K562 (cell line): ENCODE measurements around the gene MYL11. TPM values are rescaled to one million over a fixed set of nuclear protein-coding genes. Genes with fewer than 3 reads are reported as not detected.

ENCODE experiments used
- ATAC-seq: fragments of 200-7000 bp; cut with Tn5 transposase; 3 replicates; pipeline ENCODE4 v1.9.1; 2020; ENCODE audit warnings: moderate library complexity
- BruUV-seq: library from RNA; stranded (reverse); fragments of 400-500 nt; replicated peaks from 2 replicates; lab custom pipeline; 2021; lab: Mats Ljungman, UMichigan
- CTCF ChIA-PET: fragments of 300-600 bp; formaldehyde crosslinking; extraction: SDS; loops from one replicate; lab custom pipeline; 2021; ENCODE audit warnings: low intra/inter-chr PET ratio; lab: Yijun Ruan, JAX
- POLR2A ChIA-PET: fragments of 300-600, 350-650 bp; sonication (Branson Sonifier 250); formaldehyde crosslinking; extraction: SDS; loops from one replicate; lab custom pipeline; 2021; ENCODE audit warnings: antibody characterized with exemption, inconsistent platforms; lab: Yijun Ruan, JAX
- DNase-seq, 4 experiments: peaks; one replicate each; pipeline versions ENCODE4 v3.0.0 to v3.0.0-alpha.2; 2011 to 2018; ENCODE audit warnings: low spot score in 3 of 4, mixed read lengths in 3 of 4; ENCODE audit errors: extremely low read depth in 1 of 4
- FAIRE-seq: peaks from 2 replicates; lab custom pipeline; 2011; peaks lifted over from hg19 to GRCh38; lab: Jason Lieb, UNC
- H2AFZ ChIP-seq: 2 replicates; pipeline ENCODE4 v1.6.0; 2011; ENCODE audit warnings: low read depth, low read length, control low read depth, inconsistent platforms
- H3K27ac ChIP-seq: fragments of 200-600 bp; 3 replicates; pipeline ENCODE4 v1.8.0; 2011; ENCODE audit warnings: low read depth, mild to moderate bottlenecking, control low read depth, inconsistent platforms, low read length, moderate library complexity, mixed read lengths; ENCODE audit errors: extremely low read depth
- H3K27me3 ChIP-seq, 2 experiments: fragments of 300-600 bp in 1 of 2; 2 replicates in 1 of 2; 3 replicates in 1 of 2; pipeline versions ENCODE4 v1.6.0 to v1.8.0; 2011; ENCODE audit warnings: inconsistent platforms in 2 of 2, low read length in 2 of 2, mild to moderate bottlenecking in 1 of 2, mixed read lengths in 1 of 2, moderate library complexity in 1 of 2; ENCODE audit not compliant: control insufficient read depth in 2 of 2, insufficient read depth in 2 of 2
- H3K36me3 ChIP-seq: fragments of 300-600 bp; 3 replicates; pipeline ENCODE4 v1.8.0; 2011; ENCODE audit warnings: mild to moderate bottlenecking, low read length, inconsistent platforms; ENCODE audit not compliant: control insufficient read depth, insufficient read depth
- H3K4me1 ChIP-seq, 2 experiments: fragments of 200-600 bp in 1 of 2; replicated peaks in 1 of 2; 2 replicates in 1 of 2; 3 replicates in 1 of 2; pipeline versions ENCODE4 v1.5.1 to v1.8.0; 2011; ENCODE audit warnings: inconsistent platforms in 2 of 2, low read length in 2 of 2, mild to moderate bottlenecking in 1 of 2, mixed read lengths in 1 of 2, moderate library complexity in 1 of 2; ENCODE audit not compliant: control insufficient read depth in 2 of 2, insufficient read depth in 2 of 2
- H3K4me2 ChIP-seq: 2 replicates; pipeline ENCODE4 v1.6.1; 2011; ENCODE audit warnings: low read length, control low read depth, inconsistent platforms, mixed read lengths; ENCODE audit not compliant: insufficient read depth
- H3K4me3 ChIP-seq: fragments of 200-600 bp; sonication (generic), shearing (Covaris generic); 2 replicates; pipeline ENCODE4 v1.5.1; 2016; ENCODE audit warnings: control low read depth, inconsistent platforms
- H3K79me2 ChIP-seq: fragments of 200-600 bp; 3 replicates; pipeline ENCODE4 v1.8.0; 2011; ENCODE audit warnings: low read length, inconsistent platforms; ENCODE audit not compliant: control insufficient read depth, insufficient read depth
- H3K9ac ChIP-seq, 2 experiments: 2 replicates each; pipeline versions ENCODE4 v1.6.0 to v1.6.1; 2011; ENCODE audit warnings: low read depth in 2 of 2, low read length in 2 of 2, control low read depth in 1 of 2, inconsistent platforms in 1 of 2, mild to moderate bottlenecking in 1 of 2, mixed read lengths in 1 of 2; ENCODE audit not compliant: insufficient read depth in 1 of 2
- H3K9me1 ChIP-seq: one replicate; pipeline ENCODE4 v1.6.0; 2011; ENCODE audit warnings: inconsistent platforms, mild to moderate bottlenecking, low read length, moderate library complexity; ENCODE audit not compliant: control insufficient read depth, insufficient read depth
- H3K9me3 ChIP-seq: replicated peaks from 2 replicates; pipeline ENCODE4 v1.5.1; 2011; ENCODE audit warnings: low read depth, low read length, inconsistent platforms; ENCODE audit not compliant: control insufficient read depth, insufficient read depth
- H4K20me1 ChIP-seq: replicated peaks from 2 replicates; pipeline ENCODE4 v1.6.1; 2011; ENCODE audit warnings: low read length, inconsistent platforms, mixed read lengths; ENCODE audit not compliant: control insufficient read depth, insufficient read depth
- CHD1 ChIP-seq: fragments of 200-600 bp; sonication (generic); IDR thresholded peaks from one replicate; pipeline ENCODE4 v1.6.1; 2012; ENCODE audit warnings: mild to moderate bottlenecking, moderate library complexity, low read length, inconsistent platforms
- GABPB1 ChIP-seq: sonication (generic); formaldehyde crosslinking; IDR thresholded peaks from 2 replicates; pipeline ENCODE4 v1.8.0; 2022; ENCODE audit warnings: mild to moderate bottlenecking, missing genetic modification reagents
- HDGF ChIP-seq: fragments of 450-650 bp; IDR thresholded peaks from 2 replicates; pipeline ENCODE4 v1.6.1; 2016
- HNRNPL ChIP-seq: fragments of 200-400 bp; formaldehyde crosslinking; IDR thresholded peaks from 2 replicates; pipeline ENCODE4 v1.6.1; 2017; ENCODE audit warnings: low read depth, mild to moderate bottlenecking, low read length
- KDM5B ChIP-seq: fragments of 200-600 bp; sonication (generic); IDR thresholded peaks from 2 replicates; pipeline ENCODE4 v1.6.1; 2012; ENCODE audit warnings: low read depth, mild to moderate bottlenecking, moderate library complexity, low read length, control low read depth, inconsistent platforms; ENCODE audit not compliant: insufficient replicate concordance
- LEF1 ChIP-seq: fragments of 450-650 bp; IDR thresholded peaks from 2 replicates; pipeline ENCODE4 v1.6.1; 2016; ENCODE audit warnings: mild to moderate bottlenecking
- MIER1 ChIP-seq: fragments of 450-650 bp; IDR thresholded peaks from 2 replicates; pipeline ENCODE4 v1.6.1; 2016; ENCODE audit warnings: antibody characterized with exemption, mild to moderate bottlenecking, low read depth
- MNT ChIP-seq, 2 experiments: fragments of 450-650 bp; conservative IDR thresholded peaks; 2 replicates each; pipeline ENCODE4 v1.6.1; 2017; ENCODE audit warnings: mild to moderate bottlenecking in 2 of 2, moderate library complexity in 2 of 2
- NRF1 ChIP-seq, 2 experiments: fragments of 450-650 bp; IDR thresholded peaks in 1 of 2; conservative IDR thresholded peaks in 1 of 2; 2 replicates each; pipeline ENCODE4 v1.6.1; 2014; ENCODE audit warnings: mild to moderate bottlenecking in 2 of 2
- PHF21A ChIP-seq: fragments of 450-650 bp; IDR thresholded peaks from 2 replicates; pipeline ENCODE4 v1.6.1; 2017; ENCODE audit warnings: low read depth, borderline replicate concordance
- ZBTB5 ChIP-seq: fragments of 450-650 bp; IDR thresholded peaks from 2 replicates; pipeline ENCODE4 v1.6.1; 2017; ENCODE audit warnings: antibody characterized with exemption
- ZNF217 ChIP-seq: sonication (generic); formaldehyde crosslinking; IDR thresholded peaks from 2 replicates; pipeline ENCODE4 v1.8.0; 2022; ENCODE audit warnings: mild to moderate bottlenecking, missing genetic modification reagents
- ZNF592 ChIP-seq: fragments of 450-650 bp; IDR thresholded peaks from 2 replicates; pipeline ENCODE4 v1.6.1; 2017; ENCODE audit warnings: antibody characterized with exemption, mild to moderate bottlenecking
- WGBS: fragments of 100-300 bp; shearing (Covaris generic); methylation state at CpG from one replicate; pipeline ENCODE4 v1.1.6; 2016; ENCODE audit warnings: low coverage, mixed read lengths; ENCODE audit not compliant: insufficient coverage; ENCODE audit errors: missing lambda C conversion rate; 5-methylcytosine and 5-hydroxymethylcytosine counted together
- in situ Hi-C: fragments of 300-500 bp; cut with MboI; formaldehyde crosslinking; loops from 4 replicates; pipeline ENCODE4 v1.15.0; 2018; ENCODE audit warnings: inconsistent platforms, mixed read lengths
- intact Hi-C: fragments of 100-400 bp; cut with micrococcal nuclease; formaldehyde crosslinking; loops from 2 replicates; pipeline ENCODE4 v1.14.2; 2022
- polyA plus RNA-seq, 8 experiments: library from polyadenylated mRNA; depleted of rRNA in 4 of 8; stranded (reverse) in 5 of 8; unstranded in 3 of 8; fragments of >200 nt; fragmentation: Nextera tagmentation in 2 of 8; fragmentation: Illumina TruSeq in 1 of 8; extraction: Ambion mirVana in 2 of 8; extraction: Trizol in 1 of 8; gene quantifications; 2 replicates each; pipeline versions ENCODE4 v1.2.1 to v1.2.3, GENCODE V29; 2011 to 2014; ENCODE audit warnings: inconsistent platforms in 1 of 8, missing spikeins in 1 of 8
- total RNA-seq, 7 experiments: library from RNA; depleted of rRNA in 6 of 7; stranded (reverse); fragments of >200 nt in 6 of 7; fragmentation: Illumina TruSeq in 2 of 7; extraction: Trizol in 2 of 7; gene quantifications; 2 replicates each; pipeline versions ENCODE4 v1.2.1 to v1.2.3, GENCODE V29; 2011 to 2021; ENCODE audit warnings: low replicate concordance in 1 of 7

MYL11 gene
- total and polyA plus RNA-seq, 9 of the 15 experiments (the other 6 are each of a cell fraction or from before 2014, with no cell fraction given), result 0.31 to 1.5 (median 0.73) TPM; not detected in 4

GRCh38 chr16:30369091-30369937 lies 5.3 kb upstream of the MYL11 start:
- ChIA-PET CTCF (interaction anchor here (0.6 kb wide), 1 partner anchor 186 kb away, joined by 4 read pairs; the partner anchor contains the start of gene CORO1A), POLR2A (interaction anchor here (0.6 to 6.3 kb wide), 6 partner anchors 11 to 129 kb away, joined by 3 to 77 read pairs (median 4); partner anchors contain the start of gene CD2BP2)
- Histone ChIP-seq H3K27ac (peak overlapping the region; percentile 72), H4K20me1 (peaks cover 23% of the 10 kb centered on the region), H3K36me3 (peaks cover 31% of the 10 kb centered on the region), H3K4me3 (peak overlapping the region; percentile 74), H3K4me2 (peak overlapping the region; percentile 90), H3K9me1 (peaks cover 6% of the 10 kb centered on the region), H2AFZ (no peak overlapping the region), H3K9ac (peak overlapping the region; percentile 70 to 98), H3K9me3 (no peaks in the 10 kb centered on the region), H3K4me1 (peaks cover 25 to 44% of the 10 kb centered on the region in 2 experiments; a peak in 4 of 5 replicates), H3K79me2 (peaks cover 55% of the 10 kb centered on the region), H3K27me3 (no peaks in the 10 kb centered on the region)
- ATAC-seq (no peak), DNase-seq (peak in 1 of 4 experiments; percentile 8), FAIRE-seq (peak; percentile 23)
- BruUV-seq, result no TSS peak
- 2% methylated on average over 45 of the region's 45 CpGs for WGBS
- intact Hi-C loops, result no loop called here
- in situ Hi-C loops, result loop anchor here (25.0 kb wide), 1 partner anchor 907 kb away; the partner anchor contains the start of genes BOLA2, SLX1B and SULT1A4
- TF ChIP-seq NRF1 (conservative IDR thresholded peaks at IDR 0.05 in 1 of 2, IDR thresholded peaks at IDR 0.05 in 1 of 2) (peak; percentile 73 to 79), GABPB1 (CRISPR knock-in tag) (no peak), ZBTB5 (no peak), KDM5B (peak; percentile 28), HNRNPL (no peak), HDGF (0 out of 2 replicates have a peak, but pooled peaks have one; percentile 11), ZNF217 (no peak), CHD1 (peak; percentile 68), MIER1 (no peak), LEF1 (no peak), ZNF592 (0 out of 2 replicates have a peak, but pooled peaks have one; percentile 21), PHF21A (no peak), MNT (conservative IDR thresholded peaks at IDR 0.05) (peak in 1 of 2 experiments; percentile 22; a peak in 1 of 4 replicates)
